CD4-positive, alpha-beta T cell treated with Interferon gamma for 1 hour (primary cell): ENCODE data around the gene EPHA8.

Source experiments
- DNase-seq: peaks from one replicate; pipeline ENCODE4 v3.0.0-alpha.2; 2020

Gene EPHA8

GRCh38 chr1:22569269-22569668 is 6.0 kb downstream of the EPHA8 start:
- no peak for DNase-seq

GRCh38 chr1:22570140-22570909 is 7.0 kb downstream of the EPHA8 start:
- DNase-seq = no peak

GRCh38 chr1:22572818-22573217 is 9.5 kb downstream of the EPHA8 start:
- no peak for DNase-seq

GRCh38 chr1:22573237-22573636 is 9.9 kb downstream of the EPHA8 start:
- no peak for DNase-seq

- DNase-seq = no peak
Measured at GRCh38 chr1:22575532-22576149, 12.4 kb downstream of the EPHA8 start.

GRCh38 chr1:22576150-22576544 is 12.9 kb downstream of the EPHA8 start:
- DNase-seq = no peak

- no peak for DNase-seq
Measured at GRCh38 chr1:22576617-22577016, 13.3 kb downstream of the EPHA8 start.

GRCh38 chr1:22578732-22579361 is 15.6 kb downstream of the EPHA8 start:
- no peak for DNase-seq

GRCh38 chr1:22579541-22580155 is 16.4 kb downstream of the EPHA8 start:
- no peak for DNase-seq

- no peak for DNase-seq
Measured at GRCh38 chr1:22582661-22583635, 19.7 kb downstream of the EPHA8 start.

- no peak for DNase-seq
Measured at GRCh38 chr1:22584001-22584562, 20.8 kb downstream of the EPHA8 start.

- DNase-seq = no peak
Measured at GRCh38 chr1:22584970-22585369, 21.7 kb downstream of the EPHA8 start.

- DNase-seq = no peak
Measured at GRCh38 chr1:22585471-22585870, 22.2 kb downstream of the EPHA8 start.

GRCh38 chr1:22586356-22587130 is 23.3 kb downstream of the EPHA8 start:
- no peak for DNase-seq

GRCh38 chr1:22587247-22587646 is 24.0 kb downstream of the EPHA8 start:
- DNase-seq = no peak

GRCh38 chr1:22588899-22589422 is 25.7 kb downstream of the EPHA8 start:
- DNase-seq = no peak

- DNase-seq = no peak
Measured at GRCh38 chr1:22591576-22591975, 28.3 kb downstream of the EPHA8 start.

GRCh38 chr1:22592051-22592450 is 28.8 kb downstream of the EPHA8 start:
- DNase-seq = no peak

GRCh38 chr1:22592919-22593790 is 29.9 kb downstream of the EPHA8 start:
- DNase-seq = no peak

GRCh38 chr1:22594396-22594795 is 31.1 kb downstream of the EPHA8 start:
- DNase-seq = no peak
